HG02678 (cell line): ENCODE data around the gene KRT1.

Source experiments
- ATAC-seq: cut with Tn5 transposase; IDR thresholded peaks from one replicate; pipeline ENCODE4 v1.9.1; 2021; ENCODE audit warnings: mild to moderate bottlenecking, moderate library complexity; ENCODE audit not compliant: unreplicated experiment

Gene KRT1

DNA sequence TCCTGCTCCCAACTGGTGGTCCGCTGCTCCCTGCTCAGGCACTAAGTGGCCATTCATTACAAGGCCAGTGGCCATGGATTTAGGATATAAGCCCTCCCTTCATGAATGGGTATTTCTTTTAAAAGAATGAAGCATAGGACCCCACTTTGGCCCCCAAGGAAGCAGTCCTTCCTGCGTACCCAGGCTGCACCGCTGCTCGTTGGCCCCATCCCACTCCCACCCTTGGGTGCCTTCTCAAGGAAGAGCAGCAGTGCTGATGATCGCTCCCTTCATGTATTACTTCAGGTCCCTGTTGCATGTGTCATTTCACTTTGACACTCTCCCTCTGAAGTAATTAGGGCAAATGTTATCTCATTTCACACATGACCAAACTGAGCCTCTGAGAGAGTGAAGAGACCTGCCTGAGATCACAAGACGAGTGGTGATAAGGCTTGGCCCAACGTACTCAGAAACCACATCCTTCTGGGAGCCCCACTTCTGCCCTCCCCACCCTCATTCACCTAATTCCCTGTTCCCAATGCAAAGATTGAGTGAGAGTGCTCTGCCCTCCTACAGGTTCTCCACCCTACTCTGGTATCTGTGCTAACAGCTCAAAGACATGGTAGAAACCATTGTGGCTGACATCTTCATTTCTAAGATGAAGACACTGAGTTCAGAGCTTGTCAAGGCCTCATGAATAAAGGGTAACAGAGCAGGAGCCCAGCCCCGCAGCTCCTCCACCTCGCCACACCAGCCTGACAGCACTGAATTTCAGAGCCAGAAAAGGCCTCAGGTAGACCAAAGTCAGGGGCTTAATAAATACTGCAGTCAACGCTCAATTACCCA is 17.9 kb downstream of the KRT1 start:
- ATAC-seq = no peak

DNA sequence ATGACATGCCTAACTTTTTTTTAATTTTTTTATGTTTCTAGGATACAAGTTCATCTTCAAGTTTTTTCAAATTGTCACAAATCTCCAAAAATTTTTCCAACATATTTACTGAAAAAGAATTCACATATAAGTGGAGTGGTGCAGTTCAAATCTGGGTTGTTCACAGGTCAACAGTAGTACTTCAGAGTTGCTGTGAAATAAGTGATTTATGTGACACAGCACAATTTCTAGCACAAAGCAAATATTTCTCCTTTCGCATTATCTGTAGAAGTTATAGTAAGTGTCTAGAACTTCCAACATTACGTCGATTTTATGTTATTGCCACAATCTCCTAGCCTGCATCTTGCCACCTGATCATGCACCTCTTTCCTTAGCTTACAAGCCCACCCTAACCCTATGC is 18.5 kb downstream of the KRT1 start:
- ATAC-seq = no peak

DNA sequence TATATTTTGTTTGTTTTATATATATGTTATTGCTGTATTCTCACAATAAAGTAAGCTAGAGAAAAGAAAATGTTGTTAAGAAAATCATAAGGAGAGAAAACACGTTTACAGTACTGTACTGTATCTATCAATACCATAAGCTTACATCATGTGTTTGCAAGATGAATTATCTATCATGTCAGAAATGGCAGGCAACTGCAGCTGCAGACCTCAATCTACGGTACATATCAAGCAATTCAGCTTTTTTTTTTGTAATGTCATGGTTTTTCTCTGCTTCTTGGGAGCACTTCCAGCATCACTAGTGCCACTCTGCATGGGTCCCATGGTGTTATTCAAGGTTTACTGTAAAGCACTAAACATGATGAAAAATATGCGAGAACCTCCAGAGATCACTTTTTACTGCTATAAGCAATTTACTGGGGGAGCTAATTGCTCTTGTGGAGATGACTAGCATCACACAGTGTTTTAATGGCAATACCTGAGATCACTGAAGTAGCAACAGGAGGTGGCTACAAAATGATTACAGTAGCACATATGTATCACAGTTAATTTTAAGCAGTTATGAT is 19.2 kb downstream of the KRT1 start:
- no peak for ATAC-seq

DNA sequence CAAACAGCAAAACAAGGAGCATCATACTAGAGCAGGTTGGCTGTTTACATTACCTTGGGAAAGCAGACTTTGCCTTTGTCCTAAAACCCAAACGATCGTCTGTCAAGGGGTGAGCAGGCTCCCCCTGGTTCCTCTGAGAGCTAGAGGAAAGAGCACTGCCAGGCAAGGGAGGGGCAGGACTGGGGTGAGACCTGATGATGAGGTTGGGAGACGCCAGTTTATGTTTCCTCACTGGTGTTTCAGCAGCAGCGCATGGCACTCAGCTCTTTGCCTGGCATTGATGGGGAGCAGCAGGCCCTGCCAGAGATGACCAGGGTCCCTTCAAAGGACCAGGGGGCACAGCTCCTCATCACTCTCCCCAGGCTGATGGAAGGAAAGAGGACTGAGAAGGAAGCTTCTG is 20.3 kb downstream of the KRT1 start:
- ATAC-seq = no peak

DNA sequence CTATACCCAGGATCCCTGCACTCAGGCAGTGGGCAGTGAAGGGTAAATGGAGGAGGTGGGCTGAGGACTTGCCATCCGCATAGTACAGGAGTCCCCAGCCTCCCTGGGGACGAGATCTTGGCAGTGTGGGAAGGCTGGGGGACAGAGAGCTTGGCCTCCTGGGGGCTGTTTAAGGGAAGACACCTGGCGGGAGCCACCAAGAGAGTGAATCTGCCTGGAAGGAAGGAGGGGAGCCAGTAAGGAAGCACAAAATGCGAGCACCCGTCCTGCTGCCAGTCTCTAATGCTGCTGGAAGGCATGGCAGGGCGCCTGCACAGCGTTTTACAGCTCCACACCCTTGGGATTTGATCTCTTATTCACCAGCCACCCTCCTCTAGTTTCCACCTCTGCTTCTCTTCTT is 20.8 kb downstream of the KRT1 start:
- ATAC-seq = no peak

DNA sequence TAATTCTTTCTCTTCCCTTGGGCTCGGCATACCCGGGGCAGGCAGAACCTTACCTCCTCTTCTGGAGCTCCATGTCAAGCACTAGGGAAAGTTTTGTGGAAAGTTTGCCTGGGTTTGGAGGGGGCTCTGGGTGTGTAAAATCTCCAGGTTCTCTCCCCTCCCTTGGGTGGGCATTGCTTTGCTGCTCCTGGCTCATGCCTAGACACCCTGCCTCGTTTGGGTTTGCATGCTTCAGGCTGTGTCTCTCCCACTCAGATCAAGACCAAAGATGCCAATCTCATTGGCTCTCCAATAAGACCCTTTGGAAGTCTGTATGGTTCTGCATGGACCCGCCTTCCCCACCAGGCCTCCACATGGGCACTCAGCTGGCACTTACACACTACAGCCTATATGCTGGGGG is 22.0 kb downstream of the KRT1 start:
- no peak for ATAC-seq

DNA sequence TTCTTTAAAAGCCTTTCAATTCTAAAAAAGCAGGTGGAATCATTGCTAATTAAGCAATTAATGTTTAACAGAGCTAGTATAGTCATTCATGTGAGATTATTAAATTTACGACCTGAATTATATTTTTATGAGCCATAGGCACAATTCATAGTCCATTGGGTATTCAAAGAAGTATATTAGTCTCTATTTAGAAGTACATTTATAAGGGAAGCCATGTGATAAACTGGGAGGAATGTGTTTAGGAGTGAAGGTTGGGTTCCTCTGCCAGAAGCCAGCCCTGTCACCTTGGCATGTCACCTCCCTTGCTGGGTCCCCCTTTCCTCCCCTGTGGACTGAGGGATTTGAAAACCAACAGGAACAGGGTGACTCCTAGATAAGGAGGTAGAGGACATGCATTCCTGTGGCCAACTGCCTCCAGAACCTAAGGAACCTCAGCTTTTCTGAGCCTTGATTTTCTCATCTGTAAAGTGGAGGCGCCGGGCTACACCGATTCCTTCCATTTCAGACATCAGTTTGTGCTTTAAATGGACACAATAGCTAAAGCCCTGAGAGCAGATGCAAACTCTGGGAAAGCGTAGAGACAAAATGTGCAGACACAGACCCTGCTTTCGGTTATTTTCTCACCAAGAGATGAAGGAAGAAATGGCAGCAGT is 22.8 kb downstream of the KRT1 start:
- no peak for ATAC-seq

DNA sequence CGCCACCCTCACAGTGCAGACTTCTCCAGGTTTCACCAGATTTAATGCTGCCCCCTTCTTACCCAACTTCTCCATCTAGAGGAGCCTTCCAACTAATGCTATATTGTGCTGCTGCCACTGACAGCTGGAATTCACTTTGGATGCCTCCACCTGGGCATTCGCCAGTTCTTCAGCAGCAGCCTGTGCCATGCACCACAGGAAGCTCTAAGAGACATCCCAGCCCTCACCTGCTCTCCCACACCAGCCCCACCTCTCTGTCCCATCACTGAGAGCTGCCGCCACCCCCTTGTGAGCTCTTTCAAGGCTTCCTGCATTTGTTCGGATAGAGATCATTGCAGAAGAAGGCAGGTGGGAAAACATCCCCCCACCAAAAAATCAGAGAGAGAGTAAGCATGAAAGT is 23.6 kb downstream of the KRT1 start:
- no peak for ATAC-seq

DNA sequence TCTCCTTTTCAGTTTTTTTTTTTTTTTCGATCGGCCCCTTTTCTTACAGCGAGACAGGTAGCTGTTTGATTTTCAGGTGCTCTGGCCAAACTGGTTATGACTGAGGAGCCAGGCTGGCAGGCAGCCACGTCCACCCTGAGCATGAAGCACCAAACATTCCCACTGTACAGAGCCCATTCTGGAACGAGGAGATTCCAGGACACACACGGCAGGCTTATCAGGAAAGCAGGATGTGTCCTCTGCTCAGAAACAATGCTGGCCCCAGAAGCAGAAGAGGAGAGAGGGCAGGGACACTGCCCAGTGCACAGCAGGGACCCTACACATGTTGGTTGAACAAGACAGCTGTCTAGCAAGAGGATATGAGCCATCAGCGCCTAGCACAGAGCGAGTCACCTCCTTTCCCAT is 24.5 kb downstream of the KRT1 start:
- ATAC-seq = no peak

DNA sequence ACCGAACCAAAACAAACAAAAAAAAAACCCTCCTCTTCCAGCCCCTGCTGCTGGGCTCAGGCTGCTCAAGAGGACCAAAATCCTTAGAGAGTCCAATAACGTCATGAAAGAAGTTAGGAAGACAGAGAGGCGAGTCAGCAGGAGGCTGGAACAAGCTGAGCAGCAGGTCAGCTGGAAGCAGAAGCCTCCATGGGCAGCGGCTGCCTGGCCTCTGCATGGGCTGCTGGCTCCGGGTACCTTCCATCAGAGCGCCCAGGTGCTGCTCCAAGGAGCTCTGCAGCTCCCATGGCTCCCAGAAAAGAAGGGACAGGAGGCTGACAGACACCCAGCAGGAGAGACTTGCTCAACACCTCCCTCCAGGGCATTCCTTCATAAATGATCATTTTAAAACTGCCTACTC is 25.0 kb downstream of the KRT1 start:
- ATAC-seq = no peak

DNA sequence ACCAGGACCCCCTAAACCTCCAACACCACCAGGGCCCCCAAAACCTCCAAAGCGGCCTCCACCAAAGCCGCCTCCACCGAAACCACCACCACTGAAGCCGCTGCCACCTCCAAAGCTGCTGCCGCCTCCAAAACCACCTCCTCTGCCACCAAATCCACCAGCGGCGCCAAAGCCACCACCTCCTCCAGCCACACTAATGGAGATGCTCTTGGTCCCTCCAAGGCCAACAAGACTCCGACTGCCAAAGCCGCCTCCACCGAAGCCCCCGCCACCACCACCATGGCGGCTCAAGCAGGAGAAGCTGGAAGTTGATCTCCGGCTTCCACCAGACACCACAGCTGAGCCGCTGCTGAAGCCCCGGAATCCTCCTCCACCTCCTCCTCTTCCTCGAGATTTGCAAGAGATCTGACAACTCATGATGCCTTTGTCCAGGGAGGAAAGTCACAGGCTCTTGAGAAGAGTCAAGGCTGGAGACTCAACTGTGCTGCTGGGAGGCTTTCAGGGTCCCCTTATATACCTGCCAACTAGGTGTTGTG is 28.4 kb downstream of the KRT1 start, which contains the start of gene KRT2:
Gene KRT2, minus strand, starts transcription at position 486 of the 536 bp plus-strand sequence. Its CDS starts 69 bp downstream, at position 417.
- ATAC-seq = no peak

DNA sequence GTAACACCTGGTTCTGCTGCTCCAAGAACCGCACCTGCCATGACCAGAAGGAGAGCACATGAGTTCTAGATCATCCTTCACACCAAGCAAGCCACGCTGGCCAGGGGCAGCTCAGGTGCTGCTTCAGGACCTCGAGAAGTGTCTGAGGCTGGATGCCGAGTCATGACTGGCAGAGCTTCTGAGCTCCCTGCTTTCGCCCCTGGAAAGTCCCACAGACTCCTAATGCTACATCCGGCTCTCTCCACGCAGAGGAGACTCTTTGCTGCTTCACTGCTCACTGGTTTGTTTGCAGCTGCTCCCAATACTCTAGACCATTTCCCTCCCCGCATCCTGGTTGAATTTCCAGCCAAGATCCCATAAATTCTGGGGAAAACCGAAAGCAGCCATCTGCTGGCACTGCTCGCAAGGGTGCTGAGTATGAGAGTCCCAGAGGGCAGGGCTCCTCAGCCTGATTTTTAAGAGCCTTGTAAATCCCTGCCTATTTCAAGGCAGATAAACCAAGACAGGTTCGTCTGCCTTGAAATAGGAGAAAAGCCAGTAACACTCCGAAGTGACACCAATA is 29.6 kb downstream of the KRT1 start:
- no peak for ATAC-seq

DNA sequence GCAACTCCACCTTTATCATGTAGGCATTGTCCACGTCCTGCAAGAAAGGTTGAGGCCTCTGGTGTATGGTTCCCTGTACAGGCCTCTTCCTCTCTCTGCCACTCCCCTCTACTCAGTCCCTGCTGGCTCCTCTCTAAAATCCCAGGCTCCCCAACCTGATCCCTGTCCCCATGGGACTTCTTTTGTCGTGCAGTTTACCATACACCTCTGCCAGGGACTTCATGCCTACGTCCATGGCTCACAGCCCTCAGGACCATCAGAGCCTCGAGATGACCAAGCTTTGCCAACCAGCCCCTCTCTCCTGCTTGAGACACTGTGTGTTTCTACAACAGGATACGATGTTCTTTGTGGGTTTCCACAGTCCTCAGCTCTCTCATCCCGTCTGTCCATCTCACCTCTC is 31.1 kb downstream of the KRT1 start:
- no peak for ATAC-seq

DNA sequence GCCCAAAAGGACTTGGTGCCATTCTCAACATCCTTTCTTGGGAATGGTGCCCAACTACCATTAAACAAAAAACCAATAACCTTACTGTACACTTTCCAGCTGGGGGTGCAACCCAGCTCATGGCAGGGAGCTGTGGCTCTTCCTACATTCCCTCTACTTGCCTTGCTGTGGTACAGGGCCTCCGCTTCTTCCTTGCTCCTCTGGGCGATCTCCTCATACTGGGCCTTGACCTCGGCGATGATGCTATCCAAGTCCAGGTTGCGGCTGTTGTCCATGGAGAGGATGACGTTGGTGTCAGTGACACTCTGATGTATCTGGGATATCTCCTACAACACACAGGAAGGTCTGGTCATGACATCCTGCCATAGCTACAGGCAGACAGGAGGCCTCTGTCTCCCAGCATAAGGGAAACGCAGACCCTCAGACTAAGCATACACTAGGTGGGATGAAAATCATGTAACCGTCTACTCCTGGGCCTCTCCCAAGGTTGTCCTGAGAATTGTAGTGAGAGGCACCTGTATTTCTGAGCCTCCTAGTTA is 32.1 kb downstream of the KRT1 start:
- ATAC-seq = no peak

DNA sequence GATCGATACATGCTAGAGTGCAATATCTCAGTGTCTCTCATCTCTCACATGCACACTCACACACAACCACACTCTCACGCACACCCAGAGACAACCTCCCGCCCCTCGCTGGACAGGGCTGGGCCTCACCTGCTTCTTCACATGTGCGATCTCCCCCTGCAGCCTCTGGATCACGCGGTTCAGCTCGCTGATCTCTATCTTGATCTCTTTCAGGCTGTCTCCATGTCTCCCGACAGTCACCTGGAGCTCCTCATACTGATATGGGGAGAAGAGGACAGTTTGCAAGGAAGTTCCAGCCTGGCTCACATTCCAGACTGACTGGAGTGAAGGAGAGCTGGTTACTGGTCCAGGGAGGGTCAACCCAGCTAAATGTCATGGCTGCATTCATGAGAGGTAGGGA is 32.6 kb downstream of the KRT1 start:
- no peak for ATAC-seq

DNA sequence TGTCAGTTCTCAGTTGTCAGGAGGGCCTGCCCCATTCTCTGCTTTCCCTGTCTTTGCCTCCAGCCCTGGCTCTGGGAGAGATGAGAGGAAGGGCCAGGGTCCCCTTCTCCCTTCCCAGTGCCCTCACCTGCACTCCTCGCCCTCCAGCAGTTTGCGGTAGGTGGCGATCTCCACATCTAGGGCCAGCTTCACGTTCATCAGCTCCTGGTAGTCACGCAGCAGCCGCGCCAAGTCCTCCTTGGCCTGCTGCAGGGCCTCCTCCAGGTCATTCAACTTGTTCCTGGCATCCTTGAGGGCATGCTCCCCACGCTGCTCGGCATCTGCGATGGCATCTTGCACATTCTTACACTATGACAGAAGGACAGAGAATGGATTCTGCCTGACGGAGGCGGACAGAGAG is 33.6 kb downstream of the KRT1 start:
- ATAC-seq = no peak

DNA sequence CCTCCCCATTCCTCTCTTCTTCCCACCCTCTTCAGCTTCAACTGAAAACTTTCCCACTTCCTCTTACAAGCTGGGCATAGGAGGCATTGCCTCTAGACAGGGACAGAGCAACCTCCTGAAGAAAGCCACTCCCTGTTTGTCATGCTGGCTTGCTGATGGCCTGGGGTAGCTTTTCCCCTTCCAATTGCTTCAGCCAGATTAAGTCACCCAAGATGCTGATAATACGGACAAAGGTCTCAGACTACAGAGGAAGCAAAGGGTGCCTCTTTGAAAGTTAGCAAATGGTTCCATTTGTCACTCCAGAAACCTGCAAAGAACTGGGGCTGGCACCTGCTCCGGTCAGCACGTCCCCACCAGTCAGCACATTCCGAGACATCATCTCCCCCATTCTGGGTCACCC is 34.2 kb downstream of the KRT1 start:
- no peak for ATAC-seq

DNA sequence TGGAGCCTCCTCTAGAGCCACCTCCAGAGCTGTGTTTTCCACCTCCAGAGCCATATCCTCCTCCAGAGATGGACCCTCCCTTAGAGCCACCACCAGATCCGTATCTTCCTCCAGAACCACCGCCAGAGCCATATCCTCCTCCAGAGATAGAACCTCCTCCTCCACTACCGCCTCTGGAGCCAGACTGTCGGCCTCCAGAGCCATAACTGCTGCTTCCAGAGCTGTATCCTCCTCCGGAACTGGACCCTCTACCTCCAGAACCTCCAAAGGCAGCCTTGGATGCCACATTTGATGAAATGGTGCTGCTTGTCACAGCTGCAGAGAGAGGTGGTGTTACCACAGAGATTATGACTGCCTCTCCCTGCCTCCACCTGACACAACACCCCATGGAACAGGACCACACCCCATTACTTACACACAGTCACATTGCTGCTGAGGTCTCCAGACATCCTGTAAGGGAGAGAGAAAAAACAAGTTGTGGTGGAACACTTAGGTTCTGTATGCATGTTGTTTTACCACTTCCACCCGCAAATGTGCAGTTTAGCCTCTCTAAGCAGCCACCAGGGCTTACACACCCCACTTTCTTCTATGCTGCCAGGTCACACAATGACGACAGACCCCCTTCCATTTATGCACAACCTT is 35.0 kb downstream of the KRT1 start:
- ATAC-seq = no peak

DNA sequence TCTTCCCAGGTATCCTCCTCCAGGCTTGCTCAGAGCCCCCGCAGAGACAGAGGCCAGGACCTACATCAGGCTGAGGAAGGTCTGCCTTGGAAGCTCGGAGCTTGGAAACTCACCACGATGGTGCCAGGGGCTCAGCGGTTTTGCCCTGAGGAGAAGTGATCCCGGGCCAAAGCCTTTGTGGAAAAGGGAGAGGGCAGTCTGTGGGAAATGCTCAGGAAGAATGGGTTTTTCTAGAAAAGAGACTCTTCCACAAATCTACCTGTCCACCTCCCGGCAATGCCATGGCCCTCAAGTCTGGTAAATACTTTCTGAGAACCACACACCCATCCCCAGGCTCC is 36.2 kb downstream of the KRT1 start:
- no peak for ATAC-seq

DNA sequence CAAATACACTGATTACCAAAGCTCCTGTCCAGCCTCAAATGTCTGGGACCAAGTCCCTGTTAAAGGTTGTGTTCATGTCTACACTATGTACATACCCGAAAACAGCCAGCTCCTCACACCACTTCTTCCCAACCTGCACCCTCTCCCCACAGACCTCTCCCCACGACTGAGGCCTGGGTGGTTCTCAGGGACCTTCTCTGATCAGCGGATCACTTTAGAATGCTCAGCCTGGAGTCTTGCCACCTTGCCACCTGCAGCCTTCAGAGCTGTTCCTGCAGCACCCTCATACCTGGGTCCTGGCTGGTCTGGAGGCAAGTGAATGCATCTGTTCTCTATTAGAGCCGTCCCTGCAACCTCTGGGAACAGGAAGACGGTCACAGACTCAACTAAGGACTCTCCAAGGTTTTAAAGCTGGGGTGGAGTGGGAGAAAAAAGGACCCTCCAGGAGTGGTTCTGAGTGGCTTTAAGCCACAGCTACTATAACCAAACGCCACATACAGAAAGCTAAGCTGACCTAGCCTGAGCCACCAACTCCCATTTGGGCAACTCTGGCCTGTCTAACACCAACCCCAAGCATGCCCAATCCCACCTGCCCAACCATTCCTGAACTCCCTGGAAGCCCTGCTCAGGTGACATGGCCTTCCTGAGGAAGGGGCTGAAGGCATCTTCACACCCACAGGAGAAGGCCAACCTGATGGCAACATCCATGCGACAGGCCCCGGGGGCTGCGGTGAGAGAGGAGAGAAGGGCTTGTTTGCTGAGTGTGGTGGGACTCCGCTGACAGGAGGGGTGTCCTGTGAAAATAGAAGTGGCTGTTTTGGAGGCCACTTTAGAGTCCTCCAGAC is 36.8 kb downstream of the KRT1 start:
- ATAC-seq = no peak
